Naive thymus-derived CD4-positive, alpha-beta T cell (primary cell): ENCODE results near the gene PRPF31. TPM values are rescaled to one million over a fixed set of nuclear protein-coding genes. Genes with fewer than 3 reads are reported as not detected.

ENCODE experiments used
- ATAC-seq: fragments of 150-1000 bp; cut with Tn5 transposase; 2 replicates; pipeline ENCODE4 v1.10.0; 2021; ENCODE audit warnings: mild to moderate bottlenecking, moderate library complexity
- CTCF ChIA-PET: fragments of 350-600 bp; sonication (Branson Sonifier 250); formaldehyde crosslinking; loops from one replicate; lab custom pipeline; 2021; ENCODE audit warnings: antibody characterized with exemption; lab: Charles Lee
- POLR2A ChIA-PET: fragments of 350-600 bp; sonication (Branson Sonifier 250); formaldehyde crosslinking; loops from one replicate; lab custom pipeline; 2021; ENCODE audit warnings: antibody characterized with exemption, inconsistent platforms; lab: Charles Lee
- DNase-seq, 9 donors: peaks; one replicate each; pipeline versions ENCODE4 v3.0.0 to v3.0.0-alpha.2; 2020 to 2022; ENCODE audit warnings: mixed read lengths in 1 of 9
- H3K27ac ChIP-seq: one replicate; pipeline ENCODE4 v1.7.0; 2013; ENCODE audit warnings: mild to moderate bottlenecking, low read depth, low read length, moderate library complexity
- H3K27me3 ChIP-seq, 2 donors: one replicate each; pipeline ENCODE4 v1.7.0; 2013; ENCODE audit warnings: low read length in 2 of 2, mild to moderate bottlenecking in 2 of 2, moderate library complexity in 2 of 2; ENCODE audit not compliant: control insufficient read depth in 2 of 2, insufficient read depth in 2 of 2
- H3K36me3 ChIP-seq, 3 experiments: 1 replicate in 2 of 3; 2 replicates in 1 of 3; pipeline ENCODE4 v1.7.0; 2013; ENCODE audit warnings: low read length in 3 of 3, mild to moderate bottlenecking in 3 of 3, moderate library complexity in 1 of 3; ENCODE audit not compliant: insufficient read depth in 3 of 3, control insufficient read depth in 2 of 3
- H3K4me1 ChIP-seq, 2 donors: one replicate each; pipeline ENCODE4 v1.7.0; 2013; ENCODE audit warnings: low read length in 2 of 2, mild to moderate bottlenecking in 2 of 2, moderate library complexity in 1 of 2; ENCODE audit not compliant: control insufficient read depth in 2 of 2, insufficient read depth in 2 of 2
- H3K4me3 ChIP-seq: 2 replicates; pipeline ENCODE4 v1.7.0; 2013; ENCODE audit warnings: mild to moderate bottlenecking, low read length
- H3K9me3 ChIP-seq, 3 experiments: 1 replicate in 2 of 3; 2 replicates in 1 of 3; pipeline ENCODE4 v1.7.0; 2013; ENCODE audit warnings: low read length in 3 of 3; ENCODE audit not compliant: control insufficient read depth in 2 of 3
- H3K27ac Mint-ChIP-seq, 9 donors: one replicate each; pipeline ENCODE4 v1.8.0; 2020 to 2022; ENCODE audit warnings: mixed read lengths in 9 of 9, mild to moderate bottlenecking in 8 of 9, moderate library complexity in 5 of 9, inconsistent platforms in 2 of 9
- H3K27me3 Mint-ChIP-seq, 5 donors: one replicate each; pipeline ENCODE4 v1.8.0; 2021 to 2022; ENCODE audit warnings: mixed read lengths in 5 of 5, mild to moderate bottlenecking in 1 of 5
- H3K36me3 Mint-ChIP-seq, 5 donors: one replicate each; pipeline ENCODE4 v1.8.0; 2020 to 2022; ENCODE audit warnings: mixed read lengths in 5 of 5, mild to moderate bottlenecking in 3 of 5, inconsistent platforms in 1 of 5
- H3K4me1 Mint-ChIP-seq, 7 donors: one replicate each; pipeline ENCODE4 v1.8.0; 2020 to 2022; ENCODE audit warnings: mixed read lengths in 7 of 7, mild to moderate bottlenecking in 3 of 7, inconsistent platforms in 1 of 7
- H3K4me3 Mint-ChIP-seq, 10 donors: one replicate each; pipeline ENCODE4 v1.8.0; 2020 to 2022; ENCODE audit warnings: mild to moderate bottlenecking in 10 of 10, mixed read lengths in 10 of 10, moderate library complexity in 6 of 10, inconsistent platforms in 2 of 10
- H3K9me3 Mint-ChIP-seq, 11 donors: one replicate each; pipeline ENCODE4 v1.8.0; 2020 to 2022; ENCODE audit warnings: mixed read lengths in 11 of 11, mild to moderate bottlenecking in 4 of 11, inconsistent platforms in 1 of 11, moderate library complexity in 1 of 11
- intact Hi-C, 2 donors: fragments of 100-400 bp; cut with micrococcal nuclease; formaldehyde crosslinking; loops; one replicate each; pipeline ENCODE4 v1.15.1; 2023
- polyA plus RNA-seq, 2 donors: library from polyadenylated mRNA; unstranded; fragments of 300-500 nt; fragmentation: Illumina TruSeq; gene quantifications; one replicate each; pipeline ENCODE4 v1.2.3, GENCODE V29; 2021
- total RNA-seq, 6 experiments: library from RNA in 5 of 6; stranded (reverse) in 5 of 6; gene quantifications; 1 replicate in 5 of 6; 2 replicates in 1 of 6; pipeline ENCODE4 v1.2.3 and lab custom pipeline; 2021 to 2026

PRPF31 gene
- total and polyA plus RNA-seq, 7 experiments from 2014 or later, result 51.8 to 87.4 (median 74.8) TPM

DNA sequence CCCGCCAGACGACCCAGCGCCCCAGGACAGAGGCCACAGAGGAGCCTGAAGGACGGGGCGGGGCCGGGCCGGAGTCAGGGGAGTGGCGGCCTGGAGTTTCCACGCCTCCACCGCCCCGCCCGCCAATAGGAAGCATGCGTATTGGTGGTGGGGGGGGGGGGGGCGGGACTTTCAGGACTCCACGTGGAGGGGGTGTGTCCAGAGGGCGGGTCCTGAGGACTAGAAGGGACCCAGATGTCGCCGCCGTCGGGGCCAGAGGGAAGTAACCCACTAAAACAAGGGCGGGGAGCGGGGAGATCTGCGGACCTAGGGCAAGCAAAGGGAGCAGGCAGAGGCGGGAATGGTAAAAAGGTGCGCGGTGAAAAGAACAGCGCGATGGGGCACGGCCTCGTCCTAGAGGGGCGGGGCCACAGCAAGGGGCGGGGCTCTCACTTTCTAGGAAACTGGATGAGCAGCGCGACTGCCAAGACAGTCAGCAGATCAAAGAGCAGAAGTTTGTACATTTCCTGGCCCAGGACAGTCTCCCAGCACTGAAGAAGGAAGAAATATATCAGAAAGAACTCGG is 46.8 kb downstream of the PRPF31 start:
- Mint-ChIP-seq H3K27me3 (no peaks in the 10 kb centered on the region), H3K4me1 (peaks cover 40 to 71% (median 55%) of the 10 kb centered on the region in 7 donors), H3K36me3 (peaks cover 0 to 4% (median 0%) of the 10 kb centered on the region in 5 donors), H3K9me3 (peaks cover 0 to 9% (median 0%) of the 10 kb centered on the region in 11 donors), H3K4me3 (peak overlapping the region; percentile 80 to 98 (median 94)), H3K27ac (peak overlapping the region; percentile 40 to 92 (median 68))
- H3K27ac ChIP-seq, result no peak overlapping the region
- no peaks in the 10 kb centered on the region for H3K9me3 ChIP-seq
- no peaks in the 10 kb centered on the region for H3K27me3 ChIP-seq
- DNase-seq, result peak; percentile 64 to 84 (median 80)
- ChIA-PET CTCF (no interaction called here), POLR2A (interaction anchor here (0.5 to 1.1 kb wide), 3 partner anchors 27 to 40 kb away, joined by 3 read pairs; partner anchors contain the start of genes MBOAT7 and RPS9)
- peaks cover 0 to 14% (median 6%) of the 10 kb centered on the region in 3 experiments for H3K36me3 ChIP-seq
- peak overlapping the region; percentile 53 for H3K4me3 ChIP-seq
- ATAC-seq, result peak; percentile 37
- peaks cover 26 to 40% of the 10 kb centered on the region in 2 donors for H3K4me1 ChIP-seq
- intact Hi-C loops, result loop anchor here in 1 of 2 donors (1.0 to 10.0 kb wide), 3 partner anchors 28 to 1492 kb away; partner anchors contain the start of genes RPS9 and U2AF2

GRCh38 chr19:54162884-54163283 is 47.3 kb downstream of the PRPF31 start:
- Mint-ChIP-seq H3K4me1 (peaks cover 40 to 71% (median 55%) of the 10 kb centered on the region in 7 donors), H3K36me3 (peaks cover 0 to 4% (median 0%) of the 10 kb centered on the region in 5 donors), H3K27ac (peak overlapping the region in 8 of 9 donors; percentile 40 to 88 (median 71)), H3K4me3 (peak overlapping the region; percentile 80 to 98 (median 94)), H3K9me3 (peaks cover 0 to 9% (median 0%) of the 10 kb centered on the region in 11 donors), H3K27me3 (no peaks in the 10 kb centered on the region)
- intact Hi-C loops, result loop anchor here in 1 of 2 donors (1.0 to 10.0 kb wide), 3 partner anchors 27 to 1492 kb away; partner anchors contain the start of genes RPS9 and U2AF2
- ATAC-seq, result no peak
- no peak for DNase-seq
- no peak overlapping the region for H3K27ac ChIP-seq
- POLR2A ChIA-PET, result interaction anchor here (0.5 to 1.1 kb wide), 3 partner anchors 26 to 40 kb away, joined by 3 read pairs; partner anchors contain the start of genes MBOAT7 and RPS9
- H3K27me3 ChIP-seq, result no peaks in the 10 kb centered on the region
- CTCF ChIA-PET, result no interaction called here
- peak overlapping the region; percentile 53 for H3K4me3 ChIP-seq
- H3K4me1 ChIP-seq, result peaks cover 26 to 39% of the 10 kb centered on the region in 2 donors
- peaks cover 0 to 9% (median 4%) of the 10 kb centered on the region in 3 experiments for H3K36me3 ChIP-seq
- H3K9me3 ChIP-seq, result no peaks in the 10 kb centered on the region

DNA sequence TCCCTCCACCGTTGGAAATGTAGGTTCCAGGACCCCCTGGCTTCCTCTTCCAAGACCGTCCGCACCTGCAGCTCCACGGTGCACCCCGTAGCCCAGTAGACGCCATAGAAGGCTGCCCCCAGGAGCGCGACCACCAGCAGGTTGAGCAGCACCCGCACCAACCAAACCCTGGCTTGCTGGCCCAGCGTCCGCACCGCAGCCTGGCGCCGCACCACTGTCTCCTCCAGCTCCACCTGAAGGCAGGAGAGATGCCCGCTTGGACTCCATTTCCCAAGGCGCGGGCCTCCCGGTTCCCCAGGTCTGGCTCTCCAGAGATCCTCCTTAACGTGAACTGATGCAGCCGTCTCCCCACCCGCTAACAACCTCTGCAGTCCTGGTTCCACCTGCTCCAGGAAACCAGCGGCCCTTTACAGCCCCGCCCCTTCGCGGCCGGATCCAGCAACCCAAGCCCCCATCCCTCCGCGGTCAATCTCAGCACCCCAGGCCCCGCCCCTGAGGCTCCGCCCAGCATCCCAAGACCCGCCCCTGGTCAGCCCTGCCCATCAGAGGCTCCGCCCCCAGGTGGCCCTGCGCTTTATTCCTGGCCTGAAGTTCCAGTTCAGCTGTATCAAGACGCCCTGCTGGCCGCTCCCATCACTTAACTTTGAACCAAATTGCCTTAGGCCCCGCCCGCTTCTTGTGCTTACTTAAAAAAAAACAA is 49.0 kb downstream of the PRPF31 start:
- Mint-ChIP-seq H3K36me3 (peaks cover 0 to 2% (median 0%) of the 10 kb centered on the region in 5 donors), H3K27me3 (no peaks in the 10 kb centered on the region), H3K9me3 (peaks cover 0 to 5% (median 0%) of the 10 kb centered on the region in 11 donors), H3K27ac (peak overlapping the region in 2 of 9 donors; percentile 21 to 49), H3K4me1 (peaks cover 29 to 55% (median 45%) of the 10 kb centered on the region in 7 donors), H3K4me3 (peak overlapping the region; percentile 27 to 95 (median 58))
- Histone ChIP-seq H3K27ac (no peak overlapping the region), H3K27me3 (no peaks in the 10 kb centered on the region), H3K9me3 (no peaks in the 10 kb centered on the region), H3K36me3 (peaks cover 0 to under 1% (median 0%) of the 10 kb centered on the region in 3 experiments), H3K4me1 (peaks cover 17 to 31% of the 10 kb centered on the region in 2 donors), H3K4me3 (no peak overlapping the region)
- intact Hi-C loops, result loop anchor here in 1 of 2 donors (10.0 kb wide), 1 partner anchor 1490 kb away; the partner anchor contains the start of gene U2AF2
- POLR2A ChIA-PET, result interaction anchor here (0.9 to 1.2 kb wide), 3 partner anchors 25 to 35 kb away, joined by 3 read pairs; partner anchors contain the start of genes MBOAT7 and RPS9
- ATAC-seq, result peak; percentile 16
- peak in 2 of 9 donors; percentile 50 to 86 for DNase-seq
- CTCF ChIA-PET, result interaction anchor here (0.9 kb wide), 1 partner anchor 67 kb away, joined by 3 read pairs; no protein-coding TSS in a partner anchor

GRCh38 chr19:54165222-54165621 is 49.7 kb downstream of the PRPF31 start:
- DNase-seq (no peak), ATAC-seq (no peak)
- peaks cover 15 to 29% of the 10 kb centered on the region in 2 donors for H3K4me1 ChIP-seq
- no peaks in the 10 kb centered on the region for H3K9me3 ChIP-seq
- peak overlapping the region in 1 of 9 donors; percentile 21 for H3K27ac Mint-ChIP-seq
- H3K4me3 ChIP-seq, result no peak overlapping the region
- peaks cover 0 to 2% (median 0%) of the 10 kb centered on the region in 5 donors for H3K36me3 Mint-ChIP-seq
- H3K27me3 Mint-ChIP-seq, result no peaks in the 10 kb centered on the region
- H3K27ac ChIP-seq, result no peak overlapping the region
- intact Hi-C loops, result loop anchor here in 1 of 2 donors (10.0 kb wide), 1 partner anchor 1490 kb away; the partner anchor contains the start of gene U2AF2
- POLR2A ChIA-PET, result interaction anchor here (0.8 kb wide), 1 partner anchor 36 kb away, joined by 3 read pairs; the partner anchor contains the start of gene RPS9
- peak overlapping the region in 3 of 10 donors; percentile 55 to 91 (median 79) for H3K4me3 Mint-ChIP-seq
- H3K27me3 ChIP-seq, result no peaks in the 10 kb centered on the region
- H3K4me1 Mint-ChIP-seq, result peaks cover 29 to 48% (median 38%) of the 10 kb centered on the region in 7 donors
- H3K36me3 ChIP-seq, result no peaks in the 10 kb centered on the region
- CTCF ChIA-PET, result interaction anchor here (0.9 kb wide), 1 partner anchor 66 kb away, joined by 3 read pairs; no protein-coding TSS in a partner anchor
- H3K9me3 Mint-ChIP-seq, result peaks cover 0 to 3% (median 0%) of the 10 kb centered on the region in 11 donors

- H3K9me3 Mint-ChIP-seq, result no peaks in the 10 kb centered on the region
- Histone ChIP-seq H3K4me1 (peaks cover 4 to 12% of the 10 kb centered on the region in 2 donors), H3K36me3 (no peaks in the 10 kb centered on the region), H3K9me3 (no peaks in the 10 kb centered on the region), H3K27me3 (no peaks in the 10 kb centered on the region), H3K27ac (no peak overlapping the region), H3K4me3 (no peak overlapping the region)
- intact Hi-C loops, result loop anchor here (1.0 to 10.0 kb wide), 5 partner anchors 21 to 1486 kb away; partner anchors contain the start of genes MBOAT7 (in 2 of the 2) and U2AF2 (in 1 of the 2)
- peaks cover 10 to 25% (median 17%) of the 10 kb centered on the region in 7 donors for H3K4me1 Mint-ChIP-seq
- ATAC-seq, result peak; percentile 89
- ChIA-PET CTCF (interaction anchor here (1.0 to 3.5 kb wide), 3 partner anchors 21 to 66 kb away, joined by 3 to 12 read pairs (median 4); partner anchors contain the start of gene MBOAT7), POLR2A (interaction anchor here (3.0 kb wide), 1 partner anchor 21 kb away, joined by 7 read pairs; the partner anchor contains the start of gene MBOAT7)
- H3K27ac Mint-ChIP-seq, result no peak overlapping the region
- no peaks in the 10 kb centered on the region for H3K36me3 Mint-ChIP-seq
- peak overlapping the region in 2 of 10 donors; percentile 8 to 28 for H3K4me3 Mint-ChIP-seq
- H3K27me3 Mint-ChIP-seq, result no peaks in the 10 kb centered on the region
- DNase-seq, result peak; percentile 66 to 94 (median 82)
Observed at GRCh38 chr19:54168174-54168917, 52.8 kb downstream of the PRPF31 start.
